Anterior cingulate cortex (tissue), 58 donors: ENCODE data around the gene SIGLEC7.

Experiments used
- DNase-seq, 58 donors: peaks; one replicate each; lab custom pipeline; 2025; lab: John Stamatoyannopoulos, UW

SIGLEC7 gene

DNA sequence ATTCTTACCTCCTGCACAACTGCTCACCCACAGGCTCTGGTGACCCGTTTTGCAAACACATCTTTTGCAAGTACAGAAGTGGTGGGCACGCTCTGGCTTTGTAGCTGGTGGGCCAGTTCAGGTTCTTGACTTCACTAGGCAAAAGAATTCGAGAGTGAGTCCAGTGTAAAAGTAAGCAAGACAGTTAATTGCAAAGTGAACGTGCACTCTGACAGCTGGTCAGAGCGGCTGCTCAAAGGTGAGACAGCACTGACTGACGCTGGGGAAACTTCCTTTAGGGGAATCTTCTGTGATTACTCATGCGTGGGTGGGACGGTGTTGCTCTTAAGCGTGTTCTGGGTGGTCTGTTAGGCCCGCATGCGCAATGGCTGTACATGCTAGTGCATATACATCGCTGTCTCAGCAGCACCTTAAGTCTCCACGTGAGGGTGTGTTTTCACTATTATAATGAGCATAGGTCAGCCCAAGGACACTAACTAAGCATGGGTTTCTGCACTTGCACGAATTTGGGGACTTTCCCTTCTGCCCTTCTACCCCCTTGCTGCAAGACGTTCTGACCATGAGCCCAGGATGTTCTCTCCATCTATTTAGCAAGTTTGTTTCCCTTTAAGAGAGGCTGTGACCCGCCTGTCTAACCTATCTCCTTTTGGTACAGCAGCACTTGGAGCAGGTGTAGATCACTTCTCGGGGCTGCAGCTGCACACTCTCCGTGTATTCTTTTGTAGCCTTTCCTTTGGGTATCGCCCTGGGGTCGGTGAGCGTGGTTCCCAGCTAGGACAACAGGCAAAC is 52.6 kb downstream of the SIGLEC7 start:
- no peak for DNase-seq

DNA sequence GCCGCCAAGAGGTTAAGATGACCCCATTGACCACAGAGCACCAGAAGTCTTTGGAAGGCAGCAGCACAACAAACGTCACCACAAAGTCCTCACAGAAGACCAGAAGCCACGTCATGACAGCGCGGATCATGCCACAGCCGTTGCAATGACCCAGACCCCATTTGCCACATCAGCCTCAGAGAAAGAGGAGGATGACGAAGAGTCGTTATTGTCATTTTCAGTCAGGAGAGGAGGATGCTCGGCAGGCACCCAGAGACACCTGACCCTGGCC is 53.1 kb downstream of the SIGLEC7 start:
- no peak for DNase-seq

DNA sequence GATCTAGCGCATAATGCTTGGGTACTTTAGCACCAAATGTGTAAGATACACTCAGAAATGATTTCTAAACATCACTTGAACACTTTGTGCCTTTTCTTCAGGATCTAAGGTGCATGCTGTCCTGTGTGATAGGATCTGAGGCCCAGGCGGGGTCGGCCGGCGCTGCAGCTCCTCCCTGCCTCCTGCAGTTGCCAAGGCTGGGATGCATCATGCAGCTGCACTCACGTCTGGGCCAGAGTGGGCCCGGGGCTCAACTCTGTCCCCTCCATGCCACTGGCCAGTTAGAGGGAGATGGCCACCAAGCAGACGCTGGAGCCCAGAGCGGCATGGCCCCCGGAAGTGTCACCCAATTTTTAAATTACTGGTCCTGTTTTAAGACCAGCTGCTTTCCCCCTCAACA is 53.5 kb downstream of the SIGLEC7 start:
- no peak for DNase-seq

DNA sequence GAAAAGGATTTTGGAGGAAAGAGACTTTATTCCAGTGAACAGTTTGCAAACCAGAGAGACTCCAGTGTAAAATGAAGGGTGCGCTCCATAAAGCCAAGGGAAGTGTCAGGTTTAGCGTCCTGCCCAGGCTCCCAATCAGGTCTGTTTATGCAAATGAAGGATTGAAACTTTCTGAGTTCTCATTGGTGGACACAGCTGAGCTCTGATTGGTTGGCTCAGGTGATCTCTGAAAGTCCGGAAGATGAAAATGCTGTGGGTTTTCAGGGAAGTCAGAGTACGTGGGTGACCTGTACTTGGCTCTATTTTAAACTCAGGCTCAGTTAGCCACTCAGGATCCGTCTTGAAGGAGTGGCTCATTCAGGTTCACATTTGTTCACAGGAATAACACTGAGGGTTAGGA is 54.1 kb downstream of the SIGLEC7 start:
- no peak for DNase-seq

DNA sequence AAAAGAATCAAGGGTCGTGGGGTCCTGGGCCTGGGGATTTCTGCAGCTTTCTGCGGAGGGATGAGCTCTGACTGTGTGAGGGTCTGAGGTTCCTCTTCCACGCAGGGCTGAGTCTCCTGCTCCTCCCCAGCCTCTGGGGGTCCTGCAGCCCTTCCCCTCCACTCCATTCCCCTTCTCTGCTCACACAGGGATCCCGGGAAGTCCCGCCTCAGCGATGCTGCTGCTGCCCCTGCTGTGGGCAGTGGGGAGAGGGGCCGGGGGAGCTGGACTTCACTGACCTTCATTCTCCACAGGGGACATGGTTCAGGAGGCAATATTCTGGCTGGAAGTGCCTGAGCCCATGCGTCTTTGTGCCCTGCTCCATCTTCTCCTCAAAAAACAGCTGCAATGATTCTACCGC is 56.5 kb downstream of the SIGLEC7 start:
- DNase-seq, result no peak

DNA sequence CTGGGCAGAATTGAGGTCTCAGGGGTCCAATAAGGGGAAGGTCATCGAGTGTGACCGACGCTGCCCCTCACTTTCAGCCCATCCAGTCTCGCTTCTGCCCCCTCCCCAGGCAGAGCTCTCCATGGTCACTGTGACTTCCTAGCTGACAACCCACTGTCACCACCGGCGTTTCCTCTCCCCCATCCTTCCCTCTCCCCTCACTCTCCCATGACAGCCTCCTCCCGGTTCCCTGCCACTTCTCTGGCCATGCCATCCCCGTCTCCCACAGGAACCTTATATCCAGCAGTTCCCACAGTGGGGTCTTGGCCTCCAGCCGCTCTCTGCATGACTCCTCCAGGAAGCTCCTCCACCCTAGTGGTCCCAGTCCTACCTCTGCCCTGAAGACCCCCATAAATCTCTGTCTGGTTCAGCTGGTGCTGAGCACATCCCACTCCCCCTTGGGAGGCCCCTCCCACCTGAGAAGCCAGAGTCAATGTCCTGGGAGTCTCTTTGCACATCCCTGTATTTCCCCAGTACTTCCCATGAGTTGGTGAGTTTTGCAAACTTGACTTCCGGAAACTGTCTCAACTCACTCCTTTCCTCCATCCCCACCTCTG is 58.1 kb downstream of the SIGLEC7 start:
- no peak for DNase-seq

DNA sequence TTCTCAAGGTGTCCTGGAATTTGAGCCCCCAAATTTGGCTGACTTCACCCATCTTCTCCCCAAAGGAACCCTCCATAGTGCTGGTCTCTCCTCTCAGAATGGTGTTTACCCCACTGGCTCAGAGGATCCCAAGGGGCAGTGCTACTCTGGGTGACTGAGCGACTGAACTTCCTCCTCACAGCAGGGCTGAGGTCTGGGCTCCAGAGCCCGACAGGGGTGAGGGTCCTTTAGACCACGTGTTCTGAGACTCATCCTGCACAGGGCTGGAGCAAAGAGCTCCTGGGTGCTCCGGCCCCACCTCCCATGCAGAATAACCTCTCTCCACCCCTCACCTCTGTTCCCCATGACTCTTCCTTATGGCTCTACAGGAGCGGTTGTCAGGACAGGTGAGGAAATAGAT is 59.6 kb downstream of the SIGLEC7 start:
- DNase-seq, result no peak
